Esophagus squamous epithelium (tissue), 5 donors: Measurements from ENCODE around the gene MCC. TPM values are rescaled to one million over a fixed set of nuclear protein-coding genes. Genes with fewer than 3 reads are reported as not detected.
A peak's percentile ranks its signal among the peaks of the same experiment; 100 is the strongest.

Experiments used
- DNase-seq: peaks from one replicate; lab custom pipeline; 2025; lab: John Stamatoyannopoulos, UW
- H3K27ac ChIP-seq, 4 donors: fragments of 200-600 bp; sonication (generic); one replicate each; pipeline ENCODE4 v1.5.1; 2016 to 2019; ENCODE audit warnings: mild to moderate bottlenecking in 1 of 4
- H3K27me3 ChIP-seq, 4 donors: fragments of 200-600 bp; sonication (generic); 1 replicate in 3 of 4; 2 replicates in 1 of 4; pipeline versions ENCODE4 v1.5.1 to v1.6.0; 2017 to 2021; ENCODE audit warnings: antibody characterized with exemption in 1 of 4
- H3K36me3 ChIP-seq, 3 donors: fragments of 200-600 bp; sonication (generic); one replicate each; pipeline ENCODE4 v1.5.1; 2016 to 2019
- H3K4me1 ChIP-seq, 3 donors: fragments of 200-600 bp; sonication (generic); one replicate each; pipeline ENCODE4 v1.5.1; 2017 to 2019
- H3K4me3 ChIP-seq, 4 donors: fragments of 200-600 bp; sonication (generic); 1 replicate in 3 of 4; 2 replicates in 1 of 4; pipeline ENCODE4 v1.5.1; 2016 to 2019; ENCODE audit warnings: mild to moderate bottlenecking in 2 of 4, moderate library complexity in 1 of 4
- H3K9me3 ChIP-seq, 3 donors: fragments of 200-600 bp; sonication (generic); one replicate each; pipeline ENCODE4 v1.5.1; 2016 to 2019
- CTCF ChIP-seq, 6 experiments: fragments of 450-650 bp in 4 of 6; fragments of 200-600 bp in 2 of 6; sonication (generic) in 2 of 6; IDR thresholded peaks; one replicate each; pipeline ENCODE4 v1.5.1; 2016 to 2019; ENCODE audit warnings: antibody characterized with exemption in 6 of 6, mild to moderate bottlenecking in 4 of 6, moderate library complexity in 4 of 6
- POLR2A ChIP-seq, 4 donors: fragments of 450-650 bp; IDR thresholded peaks; one replicate each; pipeline ENCODE4 v1.6.1; 2017; ENCODE audit warnings: antibody characterized with exemption in 4 of 4, mild to moderate bottlenecking in 4 of 4, moderate library complexity in 3 of 4
- WGBS, 2 donors: methylation state at CpG; one replicate each; pipeline ENCODE4 v1.1.5; 2018; 5-methylcytosine and 5-hydroxymethylcytosine counted together
- intact Hi-C: fragments of 100-400 bp; cut with DNase I; formaldehyde crosslinking; loops from one replicate; pipeline ENCODE4 v1.15.0; 2022
- total RNA-seq, 4 donors: library from RNA; depleted of rRNA; stranded (reverse); fragments of >200 nt; gene quantifications; one replicate each; pipeline ENCODE4 v1.1.0, GENCODE V29; 2016
- donor health status: DM: yes; HTN: yes; CAD: no.

Gene MCC
- total RNA-seq, 4 donors from 2014 or later: 41.6 to 45.4 (median 43.4) TPM

GRCh38 chr5:113382731-113383130 lies 105.5 kb downstream of the MCC start:
- no peak for DNase-seq
- Histone ChIP-seq H3K36me3 (no peaks in the 10 kb centered on the region), H3K4me3 (no peak overlapping the region), H3K4me1 (peaks cover 0 to 43% (median 6%) of the 10 kb centered on the region in 3 donors), H3K27me3 (no peaks in the 10 kb centered on the region), H3K9me3 (no peaks in the 10 kb centered on the region), H3K27ac (no peak overlapping the region)
- intact Hi-C loops: no loop called here
- TF ChIP-seq POLR2A (IDR thresholded peaks at IDR 0.05) (no peak), CTCF (IDR thresholded peaks at IDR 0.05) (no peak)
- WGBS, 2 donors: 19 to 25% methylated on average over 1 of the region's 1 CpG

- Histone ChIP-seq H3K36me3 (no peaks in the 10 kb centered on the region), H3K9me3 (no peaks in the 10 kb centered on the region), H3K27ac (no peak overlapping the region), H3K4me3 (no peak overlapping the region), H3K4me1 (peaks cover 0 to 43% (median 6%) of the 10 kb centered on the region in 3 donors), H3K27me3 (no peaks in the 10 kb centered on the region)
- TF ChIP-seq POLR2A (IDR thresholded peaks at IDR 0.05): no peak
- no peak for TF ChIP-seq CTCF (IDR thresholded peaks at IDR 0.05)
- intact Hi-C loops: no loop called here
- DNase-seq: no peak
Observed at GRCh38 chr5:113381791-113382190, 106.5 kb downstream of the MCC start.

GRCh38 chr5:113380807-113381326 lies 107.4 kb downstream of the MCC start:
- no peaks in the 10 kb centered on the region for H3K36me3 ChIP-seq
- no peak for DNase-seq
- no peak overlapping the region for H3K4me3 ChIP-seq
- WGBS, 2 donors: 71 to 86% methylated on average over 3 of the region's 3 CpGs
- no peak overlapping the region for H3K27ac ChIP-seq
- TF ChIP-seq CTCF (IDR thresholded peaks at IDR 0.05): no peak
- H3K4me1 ChIP-seq: peaks cover 0 to 40% (median 6%) of the 10 kb centered on the region in 3 donors
- intact Hi-C loops: no loop called here
- H3K9me3 ChIP-seq: no peaks in the 10 kb centered on the region
- no peaks in the 10 kb centered on the region for H3K27me3 ChIP-seq

- Histone ChIP-seq H3K4me1 (peaks cover 0 to 33% (median 6%) of the 10 kb centered on the region in 3 donors), H3K9me3 (no peaks in the 10 kb centered on the region), H3K27ac (no peak overlapping the region), H3K36me3 (no peaks in the 10 kb centered on the region), H3K27me3 (no peaks in the 10 kb centered on the region), H3K4me3 (no peak overlapping the region)
- 65 to 72% methylated on average over 7 of the region's 7 CpGs for WGBS, 2 donors
- intact Hi-C loops: no loop called here
- TF ChIP-seq POLR2A (IDR thresholded peaks at IDR 0.05): no peak
- TF ChIP-seq CTCF (IDR thresholded peaks at IDR 0.05): no peak
- DNase-seq: no peak
Observed at GRCh38 chr5:113379936-113380806, 108.1 kb downstream of the MCC start.

- H3K36me3 ChIP-seq: no peaks in the 10 kb centered on the region
- TF ChIP-seq CTCF (IDR thresholded peaks at IDR 0.05) (peak; percentile 47 to 75 (median 66)), POLR2A (IDR thresholded peaks at IDR 0.05) (no peak)
- H3K4me1 ChIP-seq: peaks cover 0 to 22% (median 6%) of the 10 kb centered on the region in 3 donors
- H3K4me3 ChIP-seq: no peak overlapping the region
- no peak for DNase-seq
- intact Hi-C loops: no loop called here
- H3K27me3 ChIP-seq: no peaks in the 10 kb centered on the region
- H3K9me3 ChIP-seq: no peaks in the 10 kb centered on the region
- no peak overlapping the region for H3K27ac ChIP-seq
- WGBS, 2 donors: 14 to 17% methylated on average over 4 of the region's 4 CpGs
Observed at GRCh38 chr5:113378959-113379541, 109.2 kb downstream of the MCC start.
